Stimulated activated CD4-positive, alpha-beta T cell treated with anti-CD3 and anti-CD28 coated beads, Interleukin-4, amount 100 ng/mL, for 1 hour (primary cell): ENCODE measurements around the gene HMX3.

ENCODE experiments used
- DNase-seq: peaks from one replicate; pipeline ENCODE4 v3.0.0-alpha.2; 2020

HMX3 gene

DNA sequence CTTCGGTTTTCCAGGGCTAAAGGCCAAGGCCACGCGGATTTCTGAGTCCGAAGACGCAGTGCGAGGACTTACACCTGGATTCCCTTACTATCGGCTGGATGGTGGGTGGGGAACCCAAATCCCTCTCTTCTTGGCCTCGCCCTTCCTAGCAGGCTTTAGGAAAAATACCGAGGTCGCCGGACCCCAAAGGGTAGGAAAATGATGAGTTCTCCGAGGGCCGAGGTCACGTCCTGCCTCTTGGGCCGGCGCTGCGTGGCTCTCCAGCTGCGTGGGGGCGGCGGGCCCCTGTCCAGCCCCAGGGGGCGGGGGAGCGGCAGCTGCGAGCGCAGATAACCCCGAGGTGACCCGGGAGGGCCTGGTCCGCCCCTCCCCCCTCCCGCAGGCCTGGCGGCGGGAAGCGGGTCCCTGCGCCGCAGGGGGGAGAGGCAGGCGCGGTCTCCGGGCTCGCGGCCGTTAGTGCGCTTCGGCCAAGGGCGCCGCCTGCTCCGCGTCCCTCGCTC, 805 bp upstream of the HMX3 start:
- DNase-seq = no peak

DNA sequence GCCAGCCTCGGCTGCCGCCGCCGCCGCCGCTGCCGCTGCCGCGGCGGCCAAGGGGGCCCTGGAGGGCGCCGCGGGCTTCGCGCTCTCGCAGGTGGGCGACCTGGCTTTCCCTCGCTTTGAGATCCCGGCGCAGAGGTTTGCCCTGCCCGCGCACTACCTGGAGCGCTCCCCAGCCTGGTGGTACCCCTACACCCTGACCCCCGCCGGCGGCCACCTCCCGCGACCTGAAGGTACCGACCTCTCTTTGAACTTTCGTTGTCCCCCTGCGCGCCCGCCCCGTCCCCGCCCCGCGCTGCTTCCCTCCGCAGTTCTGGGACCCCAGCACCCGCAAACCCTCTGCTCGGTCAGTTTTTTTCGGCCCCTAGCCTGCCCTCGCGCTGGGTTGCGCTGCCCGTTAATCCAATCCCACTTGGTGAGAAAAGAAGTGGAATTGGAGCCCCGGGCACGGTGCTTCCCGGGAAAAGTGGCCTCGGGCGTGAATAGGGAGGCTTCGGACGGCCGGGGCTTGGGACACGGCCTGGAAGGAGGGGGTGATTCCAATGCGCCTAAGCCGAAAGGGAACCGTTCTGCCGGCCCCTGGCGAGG, 543 bp downstream of the HMX3 start:
- no peak for DNase-seq

DNA sequence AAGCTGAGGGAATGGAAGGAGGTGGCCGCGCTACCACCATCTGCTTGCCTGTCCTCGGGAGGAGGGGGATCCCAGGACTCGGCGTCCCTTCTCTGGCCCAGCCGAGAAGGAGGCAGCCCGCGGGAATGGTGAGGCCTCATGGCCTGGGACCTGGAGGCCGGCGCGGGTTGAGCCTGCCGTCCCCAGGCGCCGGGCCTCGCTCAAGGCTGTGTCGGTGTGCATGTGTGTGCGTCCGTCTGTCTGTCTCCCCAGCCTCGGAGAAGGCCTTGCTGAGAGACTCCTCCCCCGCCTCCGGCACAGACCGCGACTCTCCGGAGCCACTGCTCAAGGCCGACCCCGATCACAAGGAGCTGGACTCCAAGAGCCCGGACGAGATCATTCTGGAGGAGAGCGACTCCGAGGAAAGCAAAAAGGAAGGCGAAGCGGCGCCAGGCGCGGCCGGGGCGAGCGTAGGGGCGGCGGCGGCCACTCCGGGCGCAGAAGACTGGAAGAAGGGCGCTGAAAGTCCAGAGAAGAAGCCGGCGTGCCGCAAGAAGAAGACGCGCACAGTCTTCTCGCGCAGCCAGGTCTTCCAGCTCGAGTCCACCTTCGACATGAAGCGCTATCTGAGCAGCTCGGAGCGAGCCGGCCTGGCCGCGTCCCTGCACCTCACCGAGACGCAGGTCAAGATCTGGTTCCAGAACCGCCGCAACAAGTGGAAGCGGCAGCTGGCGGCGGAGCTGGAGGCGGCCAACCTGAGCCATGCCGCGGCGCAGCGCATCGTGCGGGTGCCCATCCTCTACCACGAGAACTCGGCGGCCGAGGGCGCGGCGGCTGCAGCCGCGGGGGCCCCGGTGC, 1.3 kb downstream of the HMX3 start:
- no peak for DNase-seq

DNA sequence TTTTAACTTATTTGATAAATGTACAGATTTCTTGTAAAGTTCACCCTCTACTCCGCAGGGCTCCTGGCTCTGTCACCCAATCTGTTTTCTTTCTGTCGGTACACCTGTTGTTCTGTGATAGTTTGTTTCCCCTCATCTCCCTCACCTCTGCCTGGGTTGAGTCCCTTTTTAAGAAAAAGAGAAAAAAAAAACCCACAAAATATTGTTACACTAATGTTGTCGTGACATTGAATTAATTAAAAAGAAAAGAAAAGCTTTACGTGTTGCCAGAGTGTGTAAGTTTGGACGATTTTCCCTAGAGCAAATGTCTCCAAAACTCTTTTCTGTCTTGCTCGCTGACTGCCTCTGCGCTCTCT, 3.4 kb downstream of the HMX3 start:
- no peak for DNase-seq

DNA sequence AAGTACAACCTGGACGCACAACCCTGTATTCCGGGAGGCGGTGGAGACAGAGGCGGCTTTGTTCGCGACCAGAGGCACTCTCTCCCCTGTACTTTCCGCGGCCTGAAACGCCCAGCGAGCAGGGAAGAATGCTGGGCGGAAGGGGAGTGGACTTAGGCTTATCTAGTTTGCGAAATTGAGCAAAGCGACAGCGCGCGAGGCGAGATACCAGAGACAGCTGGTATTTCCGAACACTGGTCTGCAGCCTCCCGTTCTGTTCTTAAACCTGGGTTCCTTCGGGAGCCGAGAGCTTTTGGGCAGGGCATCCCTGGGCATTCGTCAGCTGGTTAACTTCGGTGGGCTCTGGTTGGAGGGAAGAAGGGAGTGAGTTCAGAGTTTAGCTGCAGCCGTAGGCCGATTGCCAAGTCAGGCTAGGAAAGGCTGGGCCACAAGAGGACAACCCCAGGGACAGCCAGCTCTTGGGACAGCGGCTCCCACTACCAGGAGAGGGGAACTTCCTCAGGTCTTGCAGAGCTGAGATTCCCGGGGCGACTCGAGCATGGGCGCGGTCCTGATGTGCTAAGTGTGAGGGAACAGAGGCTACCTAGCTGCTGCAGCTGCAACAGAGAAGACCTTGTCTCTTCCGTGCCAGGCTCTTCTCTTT, 3.9 kb downstream of the HMX3 start:
- DNase-seq = no peak

DNA sequence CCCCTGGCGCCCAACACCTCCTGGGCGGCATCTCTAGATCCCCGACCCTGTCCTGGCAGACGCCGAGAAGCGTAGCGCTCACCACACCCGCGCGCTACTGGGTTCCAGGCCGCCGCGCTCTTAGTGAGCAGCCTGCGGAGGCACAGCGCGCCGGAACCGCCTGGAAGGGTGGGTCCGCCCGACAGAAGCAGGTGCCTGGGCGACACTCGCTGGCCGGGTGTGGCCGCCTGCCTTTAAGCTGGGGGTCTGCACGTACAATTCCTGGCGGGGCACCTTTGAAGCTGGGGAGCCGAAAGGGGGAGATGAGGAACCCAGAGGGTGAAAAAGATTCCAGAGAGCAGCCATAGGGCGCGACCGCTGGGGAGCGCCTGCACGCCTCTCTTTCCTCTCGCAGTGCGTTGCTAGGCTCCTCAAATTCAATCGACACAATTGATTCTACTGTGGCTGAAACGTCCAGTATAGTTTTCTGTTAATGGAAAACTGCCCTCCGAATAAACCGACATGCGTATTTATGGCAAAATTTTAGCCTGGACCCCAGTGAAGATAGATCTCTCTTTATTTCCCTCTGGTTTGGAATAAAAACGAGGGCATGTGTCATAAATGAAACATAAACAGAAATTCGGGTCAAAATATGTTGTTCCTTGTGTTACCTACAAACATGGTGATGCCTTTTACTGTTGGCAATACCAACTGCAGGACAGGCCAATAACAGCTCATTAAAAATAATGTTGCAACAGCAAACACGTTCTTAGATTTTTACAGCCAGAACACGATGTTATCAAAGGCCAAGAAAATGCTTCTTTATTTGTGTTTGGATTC, 4.6 kb downstream of the HMX3 start:
- DNase-seq = no peak

DNA sequence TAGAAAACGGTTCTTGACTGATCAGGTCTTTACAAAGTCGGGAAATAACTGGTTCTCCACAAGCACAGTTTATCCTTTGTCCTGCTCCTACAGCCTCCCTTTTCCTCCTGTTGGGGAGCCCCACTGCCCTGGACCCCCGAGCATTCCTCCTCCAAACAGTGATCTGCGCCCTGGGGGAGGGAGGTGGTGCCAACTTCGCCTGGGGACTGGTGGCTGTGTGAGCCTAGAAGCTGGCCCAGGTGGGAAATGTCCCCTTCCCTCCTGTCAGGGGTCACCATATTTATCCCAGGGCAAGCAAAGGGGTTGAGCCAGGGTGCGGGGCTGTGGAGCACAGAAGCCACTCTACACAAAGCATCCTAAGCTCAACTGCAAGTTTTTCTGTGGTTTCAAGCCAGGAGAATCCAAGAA, 5.2 kb downstream of the HMX3 start:
- DNase-seq = no peak

DNA sequence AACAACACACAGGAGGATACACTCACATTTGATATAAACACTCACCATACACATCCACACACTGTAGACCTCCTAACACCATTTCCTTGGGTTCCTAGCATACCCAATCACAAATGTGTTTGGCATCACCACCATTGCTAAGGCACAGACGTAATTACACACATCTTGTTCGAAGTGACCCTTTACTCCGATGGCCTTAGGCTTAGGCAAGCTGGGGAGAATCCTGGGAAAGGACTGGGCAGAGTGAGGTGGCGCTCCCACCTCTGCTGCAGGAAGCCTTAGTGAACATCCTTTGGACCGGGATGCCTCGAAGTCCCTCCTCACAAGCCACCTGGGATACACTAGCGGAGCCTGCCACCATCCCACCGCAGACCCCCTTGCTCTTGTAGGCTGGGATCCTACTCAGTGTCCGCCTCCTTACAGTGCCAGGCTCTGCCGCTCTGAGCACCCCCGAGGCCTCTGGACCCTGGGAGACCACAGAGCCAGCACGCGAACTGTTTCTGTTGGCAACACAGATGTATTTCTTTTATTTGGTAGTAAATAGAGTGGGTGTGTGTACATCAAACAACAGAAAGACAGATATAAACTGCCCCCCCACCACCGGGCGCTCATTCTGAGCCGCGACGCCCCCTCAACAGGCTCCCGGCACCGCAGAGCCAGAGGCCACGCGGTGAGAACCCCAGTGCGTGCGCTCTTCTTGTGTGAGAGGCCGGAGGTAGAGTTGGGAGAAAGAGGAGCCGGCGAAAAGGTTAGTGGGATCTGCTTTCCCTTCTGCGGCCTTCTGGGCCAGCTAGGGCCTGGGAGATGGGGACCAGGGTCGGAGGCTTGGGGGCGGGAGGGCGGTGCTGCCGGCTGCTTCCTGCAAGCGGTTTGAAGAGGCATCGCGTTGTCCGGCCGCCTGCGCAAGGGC, 6.3 kb downstream of the HMX3 start:
- DNase-seq = no peak

DNA sequence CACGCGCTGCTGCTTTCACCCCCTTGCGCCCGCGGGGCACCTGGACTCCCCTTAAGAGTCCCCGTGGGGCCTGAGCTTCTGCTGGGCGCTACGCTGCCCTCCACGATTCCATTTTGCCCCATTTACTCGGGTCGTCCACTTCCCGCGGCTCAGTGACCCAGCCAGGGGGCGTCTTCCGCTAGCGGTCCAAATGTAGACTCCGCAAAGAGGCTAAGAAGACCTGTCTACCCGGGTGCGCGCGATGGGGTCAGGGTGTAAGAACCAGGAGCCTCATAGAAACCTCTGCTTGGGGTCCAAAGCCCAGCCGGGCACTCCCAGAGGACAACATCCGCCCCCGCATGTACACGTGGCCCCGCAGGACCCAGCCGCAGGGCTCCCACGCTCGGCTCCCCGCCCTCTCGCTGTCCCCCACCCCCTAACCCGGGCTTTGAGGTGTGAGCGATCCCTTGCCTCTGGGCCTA, 7.0 kb downstream of the HMX3 start:
- DNase-seq = no peak

DNA sequence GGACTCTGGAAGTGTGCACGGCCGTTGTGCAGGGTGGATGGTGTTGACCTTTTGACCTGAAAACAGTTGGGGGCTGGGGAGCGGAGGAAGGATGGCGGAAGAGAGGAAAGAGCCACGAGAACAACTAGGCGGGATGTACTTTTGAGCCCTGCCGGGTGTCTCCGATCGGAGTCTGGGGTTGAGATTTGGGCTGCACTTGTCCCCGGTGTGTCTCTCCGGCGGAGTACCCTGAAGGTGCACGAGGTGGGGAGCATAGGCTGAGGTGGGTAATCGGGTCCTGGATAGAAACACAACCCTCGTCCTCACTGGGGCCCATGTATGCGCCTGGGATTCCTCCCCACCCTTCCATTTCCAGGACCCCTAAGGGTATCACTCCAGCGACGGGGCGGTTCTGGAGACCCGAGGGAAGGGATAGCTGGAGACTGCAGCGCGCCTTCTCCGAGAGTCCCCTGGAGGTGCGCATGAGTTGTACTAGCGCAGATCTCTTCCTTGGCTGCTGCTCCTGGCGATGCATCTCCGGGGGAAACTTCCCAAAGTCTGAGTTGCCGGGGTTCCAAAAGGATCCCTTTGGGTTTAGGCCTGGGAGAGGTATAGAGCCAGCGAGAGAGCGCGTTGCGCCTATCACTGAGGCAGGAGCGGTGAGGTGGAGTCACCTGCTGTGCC, 7.5 kb downstream of the HMX3 start:
- no peak for DNase-seq

DNA sequence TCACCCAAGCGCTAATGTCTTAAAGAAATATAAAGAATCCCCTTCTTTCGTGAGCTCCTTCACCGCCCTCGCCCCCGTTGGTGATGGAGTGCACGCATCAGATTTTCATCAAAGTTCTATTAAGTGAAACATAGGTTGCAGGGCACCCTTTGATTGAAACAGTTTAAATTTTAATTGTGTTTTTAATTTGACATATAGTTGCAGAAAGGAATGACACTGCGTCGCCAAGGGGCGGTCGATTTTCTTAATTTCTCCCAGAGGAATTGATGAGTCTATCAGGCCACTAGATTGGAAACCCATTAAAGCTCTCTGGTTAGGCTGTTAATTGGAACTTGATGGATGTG, 8.0 kb downstream of the HMX3 start:
- no peak for DNase-seq

DNA sequence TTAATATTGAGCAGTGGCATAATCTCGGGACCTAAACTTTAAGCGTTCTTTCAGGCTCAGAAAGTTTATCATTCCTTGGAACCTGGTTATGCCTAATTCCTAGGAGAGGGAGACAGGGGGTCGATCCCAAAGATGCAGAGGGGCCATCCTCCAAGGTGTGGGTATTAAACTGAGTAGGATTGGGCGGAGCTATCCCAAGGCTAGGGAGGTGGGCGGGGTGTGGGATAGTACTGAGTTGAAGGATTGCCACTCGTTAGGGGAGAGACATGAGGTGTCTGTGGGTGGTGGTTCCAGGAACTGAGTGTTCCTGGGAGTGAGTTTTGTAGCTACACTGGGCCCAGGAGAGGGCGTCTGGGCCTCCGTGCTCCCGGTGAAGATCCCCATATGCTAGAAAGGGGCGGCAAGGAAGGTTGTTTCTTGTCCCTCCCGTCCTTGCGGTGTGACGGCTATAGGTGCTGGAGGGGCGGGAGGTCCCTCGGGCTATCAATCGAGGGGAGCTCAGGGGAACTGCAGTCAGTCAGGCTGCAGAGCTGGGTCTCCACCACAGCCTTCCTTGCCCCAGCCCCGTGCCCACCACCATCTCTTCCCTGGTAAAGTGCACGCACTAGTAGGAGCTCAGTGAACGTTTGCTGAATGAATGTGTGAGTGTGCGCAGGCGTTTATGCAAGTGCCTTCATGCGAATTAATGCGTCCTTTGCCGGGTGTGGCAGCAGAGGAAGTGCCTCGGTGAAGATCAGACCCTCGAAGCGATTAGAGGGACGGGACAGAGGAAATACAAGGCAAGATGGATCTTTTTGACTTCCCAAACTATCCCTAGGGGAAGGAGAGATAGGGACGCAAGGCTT, 9.1 kb downstream of the HMX3 start:
- DNase-seq = no peak

DNA sequence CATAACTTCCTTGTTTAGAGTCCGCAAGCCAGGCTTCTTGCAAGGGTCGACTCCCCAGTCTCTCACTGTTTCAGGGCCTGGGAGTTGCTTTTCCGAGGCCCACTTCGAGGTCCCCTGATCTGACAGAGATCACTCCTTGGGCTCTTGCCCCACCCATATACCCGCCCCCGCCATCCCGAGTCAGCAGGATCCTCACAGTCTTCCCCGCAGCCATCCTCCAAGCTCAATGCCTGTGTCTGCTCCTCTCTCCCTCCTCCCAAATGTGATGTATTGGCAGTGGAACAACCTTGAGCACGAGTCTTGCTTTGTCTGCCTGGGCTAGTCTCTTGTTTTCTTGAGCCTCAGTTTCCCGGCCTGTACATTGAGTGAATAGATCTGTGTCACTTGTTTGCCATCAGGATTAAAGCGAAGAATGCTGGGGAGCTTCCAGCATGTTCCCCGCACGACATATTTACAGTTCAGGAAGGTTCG, 9.8 kb downstream of the HMX3 start:
- no peak for DNase-seq

DNA sequence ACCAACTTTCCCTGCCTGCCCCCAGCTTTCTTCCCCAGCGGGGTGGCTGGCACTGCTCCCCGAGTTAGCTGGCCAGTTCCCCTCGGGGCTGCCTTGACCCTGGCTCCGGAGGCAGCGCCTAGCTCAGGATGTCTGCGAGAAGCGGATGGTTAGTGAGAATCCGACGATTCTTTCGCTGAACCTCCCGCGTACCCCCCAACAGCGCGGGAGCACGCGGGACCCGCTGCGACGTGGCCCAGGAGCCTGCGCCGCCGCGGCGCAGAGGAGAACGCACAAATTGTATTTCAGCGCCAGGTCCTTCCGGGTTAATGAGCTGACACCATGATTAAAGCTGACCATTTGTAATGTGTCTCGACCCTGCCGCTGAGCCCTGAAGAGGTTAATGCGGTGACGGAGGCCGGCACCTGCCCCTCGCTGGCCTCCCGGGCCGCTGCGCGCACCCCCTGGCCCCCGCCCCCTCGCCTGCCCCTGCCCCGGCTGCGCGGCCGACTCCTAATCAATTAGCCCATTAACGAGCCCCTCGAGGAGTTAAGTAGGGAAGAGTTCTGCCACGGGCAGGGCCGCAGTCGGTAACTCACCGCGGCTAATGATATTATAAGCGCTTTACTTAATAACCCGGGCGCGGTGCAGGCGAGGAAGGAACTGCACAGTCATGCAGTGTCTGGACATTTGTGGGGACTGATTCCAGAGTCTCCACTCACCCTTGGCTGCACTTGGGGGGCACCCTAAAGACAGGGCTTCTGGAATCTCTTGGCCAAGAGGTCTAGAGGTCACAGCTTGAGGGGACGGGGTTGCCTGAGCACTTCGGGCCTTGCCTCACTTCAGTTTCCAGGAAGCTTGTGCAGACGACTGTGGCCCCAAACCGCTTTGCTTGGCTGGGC, 10.5 kb downstream of the HMX3 start:
- DNase-seq = no peak

DNA sequence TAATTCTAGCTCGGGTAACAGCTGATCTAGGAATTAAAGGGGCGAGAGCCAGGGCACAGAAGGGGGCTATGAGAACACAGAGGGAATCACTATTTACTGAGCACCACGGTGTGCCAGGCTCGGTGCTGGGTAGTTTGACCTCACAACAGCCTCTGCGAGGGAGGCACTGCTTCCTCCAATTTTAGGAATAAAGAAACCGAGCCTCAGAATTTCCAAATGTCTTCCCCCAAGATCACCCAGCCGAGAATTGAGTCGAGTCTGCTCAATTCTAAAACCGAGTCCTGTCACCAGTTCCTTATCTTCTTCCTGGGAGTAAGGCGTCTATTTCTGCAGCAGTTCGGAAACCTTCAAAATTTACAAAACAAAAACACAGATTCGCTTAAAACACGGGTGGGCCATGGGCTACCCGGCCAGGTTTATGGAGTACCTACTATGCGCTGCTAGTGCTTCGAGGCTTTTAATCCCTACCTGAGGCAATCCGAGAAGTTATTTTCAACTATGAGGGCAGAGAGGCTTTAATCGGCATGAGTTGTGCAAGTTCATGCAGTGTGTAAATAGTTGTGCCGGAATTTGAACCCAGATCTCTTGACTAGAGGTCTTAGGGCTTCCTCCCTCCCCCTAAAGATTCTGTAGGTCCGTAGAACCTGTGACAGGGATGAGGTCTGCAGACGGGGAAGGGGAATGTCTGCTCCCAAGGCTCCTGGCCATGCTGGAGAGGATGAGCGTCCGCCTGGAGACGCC, 11.3 kb downstream of the HMX3 start:
- no peak for DNase-seq

DNA sequence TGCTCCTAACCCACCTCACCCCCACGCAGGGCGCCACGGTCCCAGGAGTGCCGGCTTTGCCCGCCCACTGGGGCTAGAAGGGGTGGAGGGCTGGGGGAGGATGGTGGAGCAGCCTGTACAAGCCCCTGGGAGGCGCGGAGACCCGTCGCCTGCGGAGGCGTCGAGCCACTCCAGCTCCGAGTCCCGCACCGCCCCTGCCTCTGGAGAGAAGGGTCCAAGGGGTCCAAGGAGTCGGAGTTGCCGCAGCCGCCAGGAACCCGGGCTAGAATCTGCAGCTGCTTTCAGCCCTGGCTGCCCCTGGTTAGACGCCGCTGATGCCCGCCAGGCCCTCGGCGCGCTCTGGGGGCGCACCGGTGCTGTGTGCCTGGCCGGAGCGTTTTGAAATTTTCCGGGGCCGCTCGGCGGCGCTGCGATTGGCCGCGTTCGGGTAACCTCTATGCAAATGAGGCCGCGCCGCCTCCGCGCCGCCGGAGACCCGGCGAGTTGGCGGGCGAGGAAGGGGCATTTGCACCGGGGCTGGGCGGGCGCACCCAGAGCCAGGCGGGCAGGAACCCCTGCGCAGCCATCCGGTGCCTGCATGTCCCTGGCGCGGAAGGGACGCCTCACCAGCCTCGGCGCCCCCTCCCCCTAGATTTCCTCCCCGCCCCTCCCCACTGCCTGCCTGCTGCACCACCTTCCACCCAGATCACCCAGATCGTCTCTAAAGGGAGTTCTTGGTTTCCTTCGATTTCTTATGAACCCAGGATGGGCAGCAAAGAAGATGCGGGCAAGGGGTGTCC, 12.1 kb downstream of the HMX3 start, which contains the start of gene HMX2:
TSS of gene HMX2 (plus strand) at position 502 of the 779 bp plus-strand sequence. CDS start at position 745, 243 bp downstream.
- no peak for DNase-seq

DNA sequence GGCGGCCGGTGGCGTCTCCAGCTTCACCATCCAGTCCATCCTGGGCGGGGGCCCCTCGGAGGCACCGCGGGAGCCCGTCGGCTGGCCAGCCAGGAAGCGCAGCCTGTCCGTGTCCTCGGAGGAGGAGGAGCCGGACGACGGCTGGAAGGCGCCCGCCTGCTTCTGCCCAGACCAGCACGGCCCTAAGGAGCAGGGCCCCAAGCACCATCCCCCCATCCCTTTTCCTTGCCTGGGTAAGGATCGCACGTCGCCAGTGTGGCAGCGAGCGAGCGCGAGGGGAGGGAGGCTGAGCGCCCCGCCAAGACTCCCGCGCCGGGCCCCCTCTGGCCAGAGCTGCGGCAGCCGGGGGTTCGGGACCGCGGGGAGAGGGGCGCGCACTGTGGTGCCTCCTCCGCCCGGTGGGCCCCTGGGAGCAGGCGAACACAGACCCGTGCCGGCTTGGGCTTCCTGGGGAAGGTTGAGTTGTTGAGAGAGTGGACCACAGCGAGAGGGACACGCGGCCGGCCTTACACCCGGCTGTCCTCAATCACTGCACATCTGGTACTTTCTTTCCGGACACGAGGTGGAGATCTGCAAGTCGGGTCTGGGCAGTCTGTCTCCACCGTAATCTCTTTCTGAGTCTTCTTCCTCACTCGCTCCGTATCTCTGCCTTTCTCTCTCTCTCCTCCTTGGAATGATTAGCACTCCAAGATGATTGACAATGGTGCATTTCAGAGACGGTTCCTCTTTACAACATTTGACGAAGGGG, 12.8 kb downstream of the HMX3 start:
- DNase-seq = no peak
